ENCODE data around the gene MRPS11. TPM values are rescaled to one million over a fixed set of nuclear protein-coding genes. Genes with fewer than 3 reads are reported as not detected.

MRPS11 gene
- total and polyA plus RNA-seq, 2 of the 8 experiments (the other 6 are each of a cell fraction or from before 2014, with no cell fraction given), result 41.4 to 59.2 TPM

- Histone ChIP-seq H2BK15ac (ENCODE audit: low read length) (no peak overlapping the region), H3K79me2 (ENCODE audit: control insufficient read depth in 1 of 2, insufficient read depth in 2 of 2, low read length in 2 of 2) (no peaks in the 10 kb centered on the region), H2BK20ac (ENCODE audit: low read length) (no peak overlapping the region), H3K4me1 (replicated peaks in 1 of 4; ENCODE audit: control insufficient read depth in 3 of 4, insufficient read depth in 4 of 4, low read length in 3 of 4) (peaks cover 0 to 6% (median 2%) of the 10 kb centered on the region in 4 experiments; a peak in 4 of 7 replicates), H3K14ac (ENCODE audit: insufficient read length) (no peak overlapping the region), H3K27ac (ENCODE audit: low read depth, low read length) (no peak overlapping the region), H3K9me3 (ENCODE audit: insufficient read depth in 2 of 2, low read depth in 1 of 2, low read length in 1 of 2) (no peaks in the 10 kb centered on the region), H4K5ac (ENCODE audit: insufficient read length, low read depth, low read length) (no peak overlapping the region), H4K8ac (ENCODE audit: extremely low read depth, insufficient read depth, low read length) (no peak overlapping the region), H3K4me2 (ENCODE audit: insufficient read depth in 1 of 2, low read depth in 2 of 2, low read length in 2 of 2) (no peak overlapping the region), H2AK5ac (ENCODE audit: low read depth, low read length) (no peak overlapping the region), H3K36me3 (ENCODE audit: control insufficient read depth in 2 of 4, insufficient read depth in 4 of 4, low read length in 3 of 4) (no peaks in the 10 kb centered on the region), H3K18ac (ENCODE audit: extremely low read depth, low read length) (no peak overlapping the region), H3K4ac (replicated peaks; ENCODE audit: insufficient read length, low read depth, low read length) (no peak overlapping the region), H2BK5ac (ENCODE audit: low read depth, low read length) (no peak overlapping the region), H4K20me1 (replicated peaks in 1 of 2; ENCODE audit: control insufficient read depth in 1 of 2, insufficient read depth in 2 of 2, low read length in 2 of 2) (no peaks in the 10 kb centered on the region), H2BK12ac (ENCODE audit: low read depth, low read length) (no peak overlapping the region), H3K56ac (replicated peaks; ENCODE audit: insufficient read length, low read depth, low read length) (no peak overlapping the region), H3K79me1 (ENCODE audit: low read depth, low read length) (no peaks in the 10 kb centered on the region), H4K91ac (replicated peaks; ENCODE audit: insufficient read length, low read length) (no peak overlapping the region), H3K23me2 (ENCODE audit: low read depth, low read length) (no peaks in the 10 kb centered on the region), H2BK120ac (replicated peaks; ENCODE audit: low read depth, low read length) (no peak overlapping the region), H3K9ac (replicated peaks in 1 of 4; ENCODE audit: extremely low read depth in 1 of 4, low read depth in 3 of 4, low read length in 3 of 4) (no peak overlapping the region), H2AFZ (ENCODE audit: low read length) (no peak overlapping the region), H3K27me3 (replicated peaks in 1 of 4; ENCODE audit: control insufficient read depth in 3 of 4, extremely low read depth in 1 of 4, insufficient read depth in 3 of 4, low read length in 3 of 4) (no peaks in the 10 kb centered on the region), H3K23ac (ENCODE audit: insufficient read length) (no peak overlapping the region), H3K4me3 (ENCODE audit: extremely low read depth in 1 of 4, insufficient read depth in 2 of 4, low read depth in 3 of 4, low read length in 4 of 4) (no peak overlapping the region)
- FAIRE-seq (no peak), DNase-seq (ENCODE audit: low read depth in 1 of 2, low spot score in 2 of 2) (no peak)
- no peak for TF ChIP-seq YY1 (IDR thresholded peaks at IDR 0.05; ENCODE audit: low read depth, low read length)
- 94% methylated on average over 5 of the region's 5 CpGs; no CpG with 5 or more reads in 1 of the 2 experiments for WGBS, 2 experiments (ENCODE audit: extremely low coverage in 1 of 2, insufficient coverage in 1 of 2, insufficient read length in 1 of 2, insufficient replicate concordance in 2 of 2, low coverage in 1 of 2, low lambda C conversion rate in 2 of 2, missing lambda C conversion rate in 1 of 2)
- CTCF ChIA-PET (ENCODE audit: partially characterized antibody), result interaction anchor here (0.7 to 6.0 kb wide), 7 partner anchors 11 to 192 kb away, joined by 3 to 41 read pairs (median 4); no protein-coding TSS in a partner anchor
- POLR2A ChIA-PET (ENCODE audit: partially characterized antibody), result no interaction called here
Observed at GRCh38 chr15:88438181-88438580, 29.3 kb upstream of the MRPS11 start.

All from H1 (cell line).